Measurements from ENCODE around the gene MAGEA6.

MAGEA6 gene

GRCh38 chrX:152733261-152733975 lies 36.1 kb downstream of the MAGEA6 start, which contains the start of the genes CSAG1 and MAGEA12:
TSS of gene CSAG1 (minus strand) at chrX:152733721. CDS start at chrX:152732460, 1,261 bp downstream.
TSS of gene MAGEA12 (plus strand) at chrX:152733757. CDS start at chrX:152736162, 2,405 bp downstream.
- Histone ChIP-seq H3K9me3 (ENCODE audit: control insufficient read depth, low read length) (no peaks in the 10 kb centered on the region), H3K27me3 (replicated peaks; ENCODE audit: control insufficient read depth, insufficient read depth, low read length) (no peaks in the 10 kb centered on the region), H3K4me1 (ENCODE audit: control insufficient read depth, insufficient read depth, low read length) (no peaks in the 10 kb centered on the region), H3K36me3 (ENCODE audit: control insufficient read depth, insufficient read depth, low read length, severe bottlenecking) (no peaks in the 10 kb centered on the region), H3K9ac (ENCODE audit: low read length) (no peak within 1 kb of the TSS), H3K4me3 (ENCODE audit: low read length) (no peak within 1 kb of the TSS)
- no peak for DNase-seq (ENCODE audit: low read depth)

- Histone ChIP-seq H3K4me3 (ENCODE audit: low read length) (no peak overlapping the region), H3K36me3 (ENCODE audit: control insufficient read depth, insufficient read depth, low read length, severe bottlenecking) (no peaks in the 10 kb centered on the region)
- DNase-seq (ENCODE audit: low read depth): no peak
Observed at GRCh38 chrX:152725409-152725808, 44.1 kb downstream of the MAGEA6 start.

More at GRCh38 chrX:152725409-152725808, 44.1 kb downstream of the MAGEA6 start:
- Histone ChIP-seq H3K9ac (ENCODE audit: low read length) (no peak overlapping the region), H3K4me1 (ENCODE audit: control insufficient read depth, insufficient read depth, low read length) (no peaks in the 10 kb centered on the region), H3K9me3 (ENCODE audit: control insufficient read depth, low read length) (peaks cover 11% of the 10 kb centered on the region), H3K27me3 (replicated peaks; ENCODE audit: control insufficient read depth, insufficient read depth, low read length) (no peaks in the 10 kb centered on the region)

Measured in adipocyte (in vitro differentiated cells).